Activated CD8-positive, alpha-beta T cell treated with anti-CD3 and anti-CD28 coated beads, Interleukin-2, amount 10 ng/mL, durations not matched to agents 7 days and 5 days (primary cell): ENCODE results near the gene MAGI2. TPM values are rescaled to one million over a fixed set of nuclear protein-coding genes. Genes with fewer than 3 reads are reported as not detected.

Experiments used
- ATAC-seq: fragments of 150-1000 bp; cut with Tn5 transposase; one replicate; pipeline ENCODE4 v1.10.0; 2021; ENCODE audit warnings: moderate library complexity
- CTCF ChIA-PET: fragments of 350-600 bp; sonication (Branson Sonifier 250); formaldehyde crosslinking; loops from one replicate; lab custom pipeline; 2021; ENCODE audit warnings: antibody characterized with exemption; lab: Charles Lee
- POLR2A ChIA-PET: fragments of 350-600 bp; sonication (Branson Sonifier 250); formaldehyde crosslinking; loops from one replicate; lab custom pipeline; 2021; ENCODE audit warnings: antibody characterized with exemption; lab: Charles Lee
- DNase-seq: peaks from one replicate; pipeline ENCODE4 v3.0.0-alpha.2; 2020
- H3K27ac Mint-ChIP-seq: one replicate; pipeline ENCODE4 v1.8.0; 2021; ENCODE audit warnings: mild to moderate bottlenecking, mixed read lengths
- H3K27me3 Mint-ChIP-seq: one replicate; pipeline ENCODE4 v1.8.0; 2021; ENCODE audit warnings: low read depth, mixed read lengths
- H3K36me3 Mint-ChIP-seq: one replicate; pipeline ENCODE4 v1.8.0; 2021; ENCODE audit warnings: low read depth, mixed read lengths
- H3K4me1 Mint-ChIP-seq: one replicate; pipeline ENCODE4 v1.8.0; 2021; ENCODE audit warnings: low read depth, mixed read lengths
- H3K4me3 Mint-ChIP-seq: one replicate; pipeline ENCODE4 v1.8.0; 2021; ENCODE audit warnings: mild to moderate bottlenecking, mixed read lengths
- H3K9me3 Mint-ChIP-seq: one replicate; pipeline ENCODE4 v1.8.0; 2022; ENCODE audit warnings: mixed read lengths; ENCODE audit not compliant: insufficient read depth
- total RNA-seq, 2 experiments: library from RNA; stranded (reverse); gene quantifications; one replicate each; pipeline ENCODE4 v1.2.3, GENCODE V29; 2021

The MAGI2 gene
- total RNA-seq, 2 experiments from 2014 or later: 0.05 TPM; not detected in 1

GRCh38 chr7:79357101-79357500, 96.4 kb downstream of the MAGI2 start:
- no peak overlapping the region for H3K4me3 Mint-ChIP-seq
- no peaks in the 10 kb centered on the region for H3K27me3 Mint-ChIP-seq
- H3K36me3 Mint-ChIP-seq: no peaks in the 10 kb centered on the region
- ChIA-PET POLR2A (no interaction called here), CTCF (no interaction called here)
- H3K27ac Mint-ChIP-seq: no peak overlapping the region
- no peak for DNase-seq
- no peaks in the 10 kb centered on the region for H3K9me3 Mint-ChIP-seq
- ATAC-seq: no peak
- H3K4me1 Mint-ChIP-seq: no peaks in the 10 kb centered on the region

- no peaks in the 10 kb centered on the region for H3K27me3 Mint-ChIP-seq
- DNase-seq: no peak
- POLR2A ChIA-PET: no interaction called here
- CTCF ChIA-PET: no interaction called here
- no peaks in the 10 kb centered on the region for H3K4me1 Mint-ChIP-seq
- H3K27ac Mint-ChIP-seq: no peak overlapping the region
- ATAC-seq: no peak
- H3K4me3 Mint-ChIP-seq: no peak overlapping the region
- H3K36me3 Mint-ChIP-seq: no peaks in the 10 kb centered on the region
- no peaks in the 10 kb centered on the region for H3K9me3 Mint-ChIP-seq
These were observed 99.6 kb downstream of the MAGI2 start for GRCh38 chr7:79353720-79354468.

GRCh38 chr7:79352323-79352722, 101.1 kb downstream of the MAGI2 start:
- POLR2A ChIA-PET: no interaction called here
- CTCF ChIA-PET: no interaction called here
- Mint-ChIP-seq H3K27me3 (no peaks in the 10 kb centered on the region), H3K9me3 (no peaks in the 10 kb centered on the region), H3K36me3 (no peaks in the 10 kb centered on the region), H3K4me1 (no peaks in the 10 kb centered on the region), H3K27ac (no peak overlapping the region), H3K4me3 (no peak overlapping the region)
- no peak for DNase-seq
- no peak for ATAC-seq

GRCh38 chr7:79347351-79347750, 106.1 kb downstream of the MAGI2 start:
- Mint-ChIP-seq H3K27me3 (no peaks in the 10 kb centered on the region), H3K27ac (no peak overlapping the region), H3K4me1 (no peaks in the 10 kb centered on the region), H3K9me3 (no peaks in the 10 kb centered on the region), H3K4me3 (no peak overlapping the region), H3K36me3 (no peaks in the 10 kb centered on the region)
- DNase-seq: no peak
- ATAC-seq: no peak
- ChIA-PET POLR2A (no interaction called here), CTCF (no interaction called here)

GRCh38 chr7:79341902-79342301, 111.6 kb downstream of the MAGI2 start:
- ChIA-PET CTCF (no interaction called here), POLR2A (no interaction called here)
- ATAC-seq: no peak
- H3K4me1 Mint-ChIP-seq: no peaks in the 10 kb centered on the region
- no peak overlapping the region for H3K27ac Mint-ChIP-seq
- no peak for DNase-seq
- H3K4me3 Mint-ChIP-seq: no peak overlapping the region
- no peaks in the 10 kb centered on the region for H3K36me3 Mint-ChIP-seq
- H3K9me3 Mint-ChIP-seq: no peaks in the 10 kb centered on the region
- H3K27me3 Mint-ChIP-seq: no peaks in the 10 kb centered on the region

GRCh38 chr7:79340212-79340611, 113.3 kb downstream of the MAGI2 start:
- ATAC-seq: no peak
- Mint-ChIP-seq H3K4me3 (no peak overlapping the region), H3K27me3 (no peaks in the 10 kb centered on the region), H3K27ac (no peak overlapping the region), H3K4me1 (no peaks in the 10 kb centered on the region), H3K36me3 (no peaks in the 10 kb centered on the region), H3K9me3 (no peaks in the 10 kb centered on the region)
- CTCF ChIA-PET: no interaction called here
- no peak for DNase-seq
- POLR2A ChIA-PET: no interaction called here

- ChIA-PET CTCF (no interaction called here), POLR2A (no interaction called here)
- no peak overlapping the region for H3K27ac Mint-ChIP-seq
- H3K4me3 Mint-ChIP-seq: no peak overlapping the region
- H3K36me3 Mint-ChIP-seq: no peaks in the 10 kb centered on the region
- DNase-seq (no peak), ATAC-seq (no peak)
- no peaks in the 10 kb centered on the region for H3K4me1 Mint-ChIP-seq
- H3K27me3 Mint-ChIP-seq: no peaks in the 10 kb centered on the region
- H3K9me3 Mint-ChIP-seq: no peaks in the 10 kb centered on the region
These were observed 114.1 kb downstream of the MAGI2 start for GRCh38 chr7:79339208-79339925.

GRCh38 chr7:79337717-79338116, 115.8 kb downstream of the MAGI2 start:
- Mint-ChIP-seq H3K36me3 (no peaks in the 10 kb centered on the region), H3K27me3 (no peaks in the 10 kb centered on the region), H3K27ac (no peak overlapping the region), H3K9me3 (no peaks in the 10 kb centered on the region), H3K4me1 (no peaks in the 10 kb centered on the region), H3K4me3 (no peak overlapping the region)
- POLR2A ChIA-PET: no interaction called here
- ATAC-seq (no peak), DNase-seq (no peak)
- CTCF ChIA-PET: no interaction called here

- no peaks in the 10 kb centered on the region for H3K36me3 Mint-ChIP-seq
- POLR2A ChIA-PET: no interaction called here
- ATAC-seq (no peak), DNase-seq (no peak)
- H3K4me1 Mint-ChIP-seq: no peaks in the 10 kb centered on the region
- H3K4me3 Mint-ChIP-seq: no peak overlapping the region
- H3K27me3 Mint-ChIP-seq: no peaks in the 10 kb centered on the region
- CTCF ChIA-PET: no interaction called here
- no peak overlapping the region for H3K27ac Mint-ChIP-seq
- H3K9me3 Mint-ChIP-seq: no peaks in the 10 kb centered on the region
These were observed 118.6 kb downstream of the MAGI2 start for GRCh38 chr7:79334841-79335240.

GRCh38 chr7:79334334-79334733, 119.1 kb downstream of the MAGI2 start:
- H3K4me3 Mint-ChIP-seq: no peak overlapping the region
- no peaks in the 10 kb centered on the region for H3K27me3 Mint-ChIP-seq
- no peaks in the 10 kb centered on the region for H3K4me1 Mint-ChIP-seq
- H3K36me3 Mint-ChIP-seq: no peaks in the 10 kb centered on the region
- no peak for ATAC-seq
- no peak overlapping the region for H3K27ac Mint-ChIP-seq
- H3K9me3 Mint-ChIP-seq: no peaks in the 10 kb centered on the region
- POLR2A ChIA-PET: no interaction called here
- no peak for DNase-seq
- CTCF ChIA-PET: no interaction called here

GRCh38 chr7:79332091-79332490, 121.4 kb downstream of the MAGI2 start:
- CTCF ChIA-PET: no interaction called here
- no peak for ATAC-seq
- Mint-ChIP-seq H3K27me3 (no peaks in the 10 kb centered on the region), H3K4me1 (no peaks in the 10 kb centered on the region), H3K36me3 (no peaks in the 10 kb centered on the region), H3K4me3 (no peak overlapping the region), H3K27ac (no peak overlapping the region), H3K9me3 (no peaks in the 10 kb centered on the region)
- DNase-seq: no peak
- POLR2A ChIA-PET: no interaction called here

- ChIA-PET CTCF (no interaction called here), POLR2A (no interaction called here)
- Mint-ChIP-seq H3K36me3 (no peaks in the 10 kb centered on the region), H3K9me3 (no peaks in the 10 kb centered on the region), H3K4me3 (no peak overlapping the region), H3K27me3 (no peaks in the 10 kb centered on the region), H3K27ac (no peak overlapping the region), H3K4me1 (no peaks in the 10 kb centered on the region)
- DNase-seq: no peak
- no peak for ATAC-seq
These were observed 124.0 kb downstream of the MAGI2 start for GRCh38 chr7:79329464-79329863.
